ENCODE results near the gene PGBD1. TPM values are rescaled to one million over a fixed set of nuclear protein-coding genes. Genes with fewer than 3 reads are reported as not detected.
"Not testable (repeated sequence)": the region's sequence is repeated elsewhere in the genome, so short reads cannot be mapped to it uniquely, and the experiment has no call there.

PGBD1 gene
- polyA plus RNA-seq, 1 donor, result 5.0 TPM

- Histone ChIP-seq H3K9me3 (ENCODE audit: control insufficient read depth, low read depth, low read length) (peaks cover 5% of the 10 kb centered on the region), H3K4me1 (ENCODE audit: control insufficient read depth, insufficient read depth, low read length) (peaks cover 9% of the 10 kb centered on the region), H3K27me3 (ENCODE audit: control insufficient read depth, insufficient read depth, low read length) (no peaks in the 10 kb centered on the region), H3K27ac (ENCODE audit: low read length) (no peak overlapping the region), H3K36me3 (ENCODE audit: control insufficient read depth, insufficient read depth, low read length) (no peaks in the 10 kb centered on the region), H3K4me3 (ENCODE audit: low read length) (no peak overlapping the region)
- DNase-seq, result no peak
- WGBS (ENCODE audit: insufficient coverage, low lambda C conversion rate), result no CpG with 5 or more reads among the region's 23 CpGs
Observed at GRCh38 chr6:28312939-28313338, 31.6 kb downstream of the PGBD1 start.

- no peaks in the 10 kb centered on the region for H3K27me3 ChIP-seq (ENCODE audit: control insufficient read depth, insufficient read depth, low read length)
- no peak for DNase-seq
- H3K9me3 ChIP-seq (ENCODE audit: control insufficient read depth, low read depth, low read length), result peaks cover 5% of the 10 kb centered on the region
- H3K36me3 ChIP-seq (ENCODE audit: control insufficient read depth, insufficient read depth, low read length), result no peaks in the 10 kb centered on the region
- no peak overlapping the region for H3K4me3 ChIP-seq (ENCODE audit: low read length)
- WGBS (ENCODE audit: insufficient coverage, low lambda C conversion rate), result 100% methylated on average over 1 of the region's 3 CpGs
- no peak overlapping the region for H3K27ac ChIP-seq (ENCODE audit: low read length)
- H3K4me1 ChIP-seq (ENCODE audit: control insufficient read depth, insufficient read depth, low read length), result peaks cover 9% of the 10 kb centered on the region
Observed at GRCh38 chr6:28315628-28316027, 34.3 kb downstream of the PGBD1 start.

- H3K36me3 ChIP-seq (ENCODE audit: control insufficient read depth, insufficient read depth, low read length); H3K27me3 ChIP-seq (ENCODE audit: control insufficient read depth, insufficient read depth, low read length); H3K27ac ChIP-seq (ENCODE audit: low read length); H3K4me3 ChIP-seq (ENCODE audit: low read length); DNase-seq; H3K4me1 ChIP-seq (ENCODE audit: control insufficient read depth, insufficient read depth, low read length); H3K9me3 ChIP-seq (ENCODE audit: control insufficient read depth, low read depth, low read length): not testable (repeated sequence)
- no CpG with 5 or more reads among the region's 8 CpGs for WGBS (ENCODE audit: insufficient coverage, low lambda C conversion rate)
Observed at GRCh38 chr6:28317866-28318265, 36.5 kb downstream of the PGBD1 start.

- Histone ChIP-seq H3K36me3 (ENCODE audit: control insufficient read depth, insufficient read depth, low read length) (peaks cover 15% of the 10 kb centered on the region), H3K27ac (ENCODE audit: low read length) (no peak overlapping the region)
Observed at GRCh38 chr6:28322661-28323060, 41.3 kb downstream of the PGBD1 start.

GRCh38 chr6:28323813-28324424 lies 42.5 kb downstream of the PGBD1 start:
- Histone ChIP-seq H3K9me3 (ENCODE audit: control insufficient read depth, low read depth, low read length) (peaks cover 15% of the 10 kb centered on the region), H3K36me3 (ENCODE audit: control insufficient read depth, insufficient read depth, low read length) (peaks cover 15% of the 10 kb centered on the region)

More at GRCh38 chr6:28322661-28323060, 41.3 kb downstream of the PGBD1 start:
- H3K4me3 ChIP-seq (ENCODE audit: low read length), result no peak overlapping the region
- no CpG with 5 or more reads among the region's 3 CpGs for WGBS (ENCODE audit: insufficient coverage, low lambda C conversion rate)
- H3K27me3 ChIP-seq (ENCODE audit: control insufficient read depth, insufficient read depth, low read length), result no peaks in the 10 kb centered on the region
- no peaks in the 10 kb centered on the region for H3K4me1 ChIP-seq (ENCODE audit: control insufficient read depth, insufficient read depth, low read length)
- no peak for DNase-seq
- peaks cover 13% of the 10 kb centered on the region for H3K9me3 ChIP-seq (ENCODE audit: control insufficient read depth, low read depth, low read length)

GRCh38 chr6:28326371-28326948 lies 45.1 kb downstream of the PGBD1 start:
- Histone ChIP-seq H3K4me3 (ENCODE audit: low read length) (no peak overlapping the region), H3K27me3 (ENCODE audit: control insufficient read depth, insufficient read depth, low read length) (no peaks in the 10 kb centered on the region), H3K4me1 (ENCODE audit: control insufficient read depth, insufficient read depth, low read length) (no peaks in the 10 kb centered on the region), H3K36me3 (ENCODE audit: control insufficient read depth, insufficient read depth, low read length) (peaks cover 15% of the 10 kb centered on the region), H3K27ac (ENCODE audit: low read length) (no peak overlapping the region), H3K9me3 (ENCODE audit: control insufficient read depth, low read depth, low read length) (peaks cover 19% of the 10 kb centered on the region)
- DNase-seq, result no peak
- 100% methylated on average over 3 of the region's 7 CpGs for WGBS (ENCODE audit: insufficient coverage, low lambda C conversion rate)

More at GRCh38 chr6:28323813-28324424, 42.5 kb downstream of the PGBD1 start:
- Histone ChIP-seq H3K27ac (ENCODE audit: low read length) (no peak overlapping the region), H3K27me3 (ENCODE audit: control insufficient read depth, insufficient read depth, low read length) (no peaks in the 10 kb centered on the region), H3K4me3 (ENCODE audit: low read length) (no peak overlapping the region), H3K4me1 (ENCODE audit: control insufficient read depth, insufficient read depth, low read length) (no peaks in the 10 kb centered on the region)
- no CpG with 5 or more reads among the region's 1 CpG for WGBS (ENCODE audit: insufficient coverage, low lambda C conversion rate)
- DNase-seq, result no peak

- WGBS (ENCODE audit: insufficient coverage, low lambda C conversion rate), result no CpG with 5 or more reads among the region's 1 CpG
- H3K27me3 ChIP-seq (ENCODE audit: control insufficient read depth, insufficient read depth, low read length), result no peaks in the 10 kb centered on the region
- no peak overlapping the region for H3K4me3 ChIP-seq (ENCODE audit: low read length)
- DNase-seq, result no peak
- H3K4me1 ChIP-seq (ENCODE audit: control insufficient read depth, insufficient read depth, low read length), result peaks cover 4% of the 10 kb centered on the region
- peaks cover 17% of the 10 kb centered on the region for H3K9me3 ChIP-seq (ENCODE audit: control insufficient read depth, low read depth, low read length)
- H3K36me3 ChIP-seq (ENCODE audit: control insufficient read depth, insufficient read depth, low read length), result peaks cover 15% of the 10 kb centered on the region
- no peak overlapping the region for H3K27ac ChIP-seq (ENCODE audit: low read length)
Observed at GRCh38 chr6:28330041-28330440, 48.7 kb downstream of the PGBD1 start.

GRCh38 chr6:28333047-28333446 lies 51.7 kb downstream of the PGBD1 start:
- Histone ChIP-seq H3K27me3 (ENCODE audit: control insufficient read depth, insufficient read depth, low read length) (no peaks in the 10 kb centered on the region), H3K4me1 (ENCODE audit: control insufficient read depth, insufficient read depth, low read length) (peaks cover 9% of the 10 kb centered on the region), H3K36me3 (ENCODE audit: control insufficient read depth, insufficient read depth, low read length) (no peaks in the 10 kb centered on the region), H3K9me3 (ENCODE audit: control insufficient read depth, low read depth, low read length) (peaks cover 7% of the 10 kb centered on the region), H3K27ac (ENCODE audit: low read length) (no peak overlapping the region), H3K4me3 (ENCODE audit: low read length) (no peak overlapping the region)
- 92% methylated on average over 2 of the region's 2 CpGs for WGBS (ENCODE audit: insufficient coverage, low lambda C conversion rate)
- DNase-seq, result peak in 1 of 2 donors; percentile 21

GRCh38 chr6:28333599-28334018 lies 52.2 kb downstream of the PGBD1 start:
- Histone ChIP-seq H3K4me3 (ENCODE audit: low read length) (no peak overlapping the region), H3K9me3 (ENCODE audit: control insufficient read depth, low read depth, low read length) (peaks cover 7% of the 10 kb centered on the region), H3K27ac (ENCODE audit: low read length) (no peak overlapping the region), H3K36me3 (ENCODE audit: control insufficient read depth, insufficient read depth, low read length) (no peaks in the 10 kb centered on the region), H3K4me1 (ENCODE audit: control insufficient read depth, insufficient read depth, low read length) (peaks cover 9% of the 10 kb centered on the region), H3K27me3 (ENCODE audit: control insufficient read depth, insufficient read depth, low read length) (no peaks in the 10 kb centered on the region)
- 100% methylated on average over 1 of the region's 1 CpG for WGBS (ENCODE audit: insufficient coverage, low lambda C conversion rate)
- no peak for DNase-seq

GRCh38 chr6:28334286-28335039 lies 53.1 kb downstream of the PGBD1 start:
- H3K27me3 ChIP-seq (ENCODE audit: control insufficient read depth, insufficient read depth, low read length), result no peaks in the 10 kb centered on the region
- WGBS (ENCODE audit: insufficient coverage, low lambda C conversion rate), result 89% methylated on average over 5 of the region's 7 CpGs
- no peak for DNase-seq
- H3K27ac ChIP-seq (ENCODE audit: low read length), result peak overlapping the region; percentile 94
- H3K4me3 ChIP-seq (ENCODE audit: low read length), result peak overlapping the region; percentile 63
- H3K9me3 ChIP-seq (ENCODE audit: control insufficient read depth, low read depth, low read length), result no peaks in the 10 kb centered on the region
- peaks cover 9% of the 10 kb centered on the region for H3K4me1 ChIP-seq (ENCODE audit: control insufficient read depth, insufficient read depth, low read length)
- H3K36me3 ChIP-seq (ENCODE audit: control insufficient read depth, insufficient read depth, low read length), result no peaks in the 10 kb centered on the region
